Hindlimb muscle (tissue), 1 donor: ENCODE data around the gene KLK8. TPM values are rescaled to one million over a fixed set of nuclear protein-coding genes. Genes with fewer than 3 reads are reported as not detected.
"Not testable (repeated sequence)": the region's sequence is repeated elsewhere in the genome, so short reads cannot be mapped to it uniquely, and the experiment has no call there.

Source experiments
- DNase-seq: peaks from one replicate; pipeline ENCODE4 v3.0.0-alpha.2; 2013
- polyA plus RNA-seq: library from polyadenylated mRNA; unstranded; fragments of 120-200 nt; gene quantifications from one replicate; pipeline ENCODE4 v1.2.1, GENCODE V29; 2013; ENCODE audit not compliant: insufficient read length

Gene KLK8
- polyA plus RNA-seq, 1 donor, result not detected

DNA sequence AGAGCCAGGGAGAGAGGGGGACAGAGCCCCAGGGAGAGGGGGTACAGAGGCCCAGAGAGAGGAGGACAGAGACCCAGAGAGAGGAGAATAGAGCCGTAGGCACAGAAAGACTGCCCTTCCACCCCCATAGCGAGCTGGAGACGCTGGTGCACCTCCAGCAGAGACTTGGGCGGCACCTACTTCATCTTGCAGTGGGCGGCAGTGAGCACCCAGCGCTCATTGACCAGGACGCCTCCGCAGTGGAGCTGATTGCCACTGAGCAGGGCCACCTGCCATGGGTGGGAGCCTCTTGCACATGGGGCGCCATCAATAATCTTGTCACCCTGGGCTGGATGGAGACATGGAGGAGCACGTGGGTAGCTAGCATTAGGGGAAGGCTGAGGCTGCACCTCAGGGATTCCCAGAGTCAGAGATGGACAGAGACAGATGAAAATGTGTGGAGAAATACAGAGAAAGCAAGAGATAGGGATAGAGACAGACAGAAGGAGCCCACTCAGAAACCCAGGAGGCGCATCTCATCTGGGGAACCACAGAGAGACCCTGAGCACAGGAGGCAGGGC, 19.7 kb downstream of the KLK8 start:
- no peak for DNase-seq

DNA sequence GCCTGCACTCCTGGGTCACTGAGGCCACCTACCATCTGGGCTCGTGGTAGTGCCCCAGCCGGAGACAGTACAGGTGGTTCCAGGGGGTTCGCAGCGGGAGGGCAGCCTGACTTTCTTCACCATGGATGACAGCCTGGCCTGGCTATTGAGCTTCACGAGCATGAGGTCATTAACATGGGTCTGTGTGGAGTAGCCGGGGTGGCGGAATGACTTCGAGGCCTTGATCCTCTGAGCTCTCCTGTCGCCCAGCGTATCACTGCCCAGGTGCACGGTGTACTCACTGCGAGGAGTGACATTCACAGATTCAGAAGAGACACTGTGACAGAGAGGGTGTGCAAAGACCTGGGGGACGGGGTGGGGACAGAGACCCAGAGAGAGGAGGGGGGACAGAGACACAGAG, 21.2 kb downstream of the KLK8 start:
- DNase-seq, result no peak

DNA sequence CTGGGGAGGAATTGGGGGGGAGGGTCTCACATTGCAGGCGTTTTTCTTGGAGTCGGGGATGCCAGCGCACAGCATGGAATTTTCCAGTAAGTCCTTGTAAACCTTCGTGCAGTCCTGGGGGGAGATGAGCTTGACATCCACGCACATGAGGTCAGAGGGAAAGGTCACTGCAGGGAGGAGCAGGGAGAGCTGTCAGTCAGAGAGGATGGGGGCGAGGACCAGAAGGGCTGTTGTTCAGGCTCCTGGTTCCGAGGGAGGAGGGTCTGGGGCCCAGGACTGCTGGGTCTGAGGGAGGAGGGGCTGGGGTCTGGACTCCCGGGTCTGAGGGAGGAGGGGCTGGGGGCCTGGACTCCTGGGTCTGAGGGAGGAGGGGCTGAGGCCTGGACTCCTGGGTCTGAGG, 21.6 kb downstream of the KLK8 start:
- DNase-seq, result no peak

DNA sequence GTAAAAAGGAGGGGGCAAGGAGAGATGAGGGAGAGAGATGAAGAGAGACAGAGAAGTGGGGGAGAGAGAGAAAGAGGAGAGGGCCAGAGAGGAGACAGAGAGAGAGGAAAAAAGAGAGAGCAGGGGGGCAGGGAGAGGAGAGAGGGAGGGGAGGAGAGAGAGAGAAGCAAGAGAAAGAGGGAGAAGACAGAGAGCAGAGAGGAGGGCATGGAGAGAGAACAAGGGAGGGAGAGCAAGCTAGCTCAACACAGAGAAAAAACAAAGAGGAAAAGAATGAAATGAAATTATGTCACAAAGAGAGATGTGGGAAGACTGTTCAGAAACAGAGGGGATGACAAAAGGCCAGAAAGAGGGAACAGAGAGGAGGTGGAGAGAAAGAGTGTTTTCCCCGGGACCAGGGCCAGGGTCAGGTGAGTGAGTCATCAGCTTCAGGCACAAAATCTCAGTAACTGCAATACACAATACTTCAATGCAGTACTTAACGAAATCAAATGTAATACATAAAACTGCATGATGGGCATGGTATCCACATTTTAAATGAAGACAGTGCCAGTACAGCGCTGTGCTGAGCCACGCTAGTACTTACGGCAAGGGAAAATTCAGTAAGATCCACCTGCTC, 22.5 kb downstream of the KLK8 start:
- DNase-seq, result no peak

DNA sequence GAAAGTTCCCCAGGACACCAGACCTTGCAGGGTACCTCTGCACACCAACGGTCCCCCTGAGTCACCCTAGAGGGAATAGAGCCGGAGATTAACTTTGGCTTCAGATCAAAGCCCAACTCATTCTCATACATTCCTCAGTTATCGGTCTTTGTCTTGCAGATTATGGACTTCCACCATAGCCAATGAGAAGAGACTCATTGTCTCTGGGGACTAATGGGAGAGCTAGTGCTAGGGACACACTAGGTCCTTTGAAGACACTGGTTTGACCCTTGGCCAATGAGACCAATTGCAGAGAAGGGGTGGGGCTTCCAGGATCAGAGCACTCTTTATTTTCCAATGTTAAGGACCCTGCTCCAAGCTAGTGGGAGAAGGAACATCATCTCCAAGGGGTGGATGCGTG, 23.8 kb downstream of the KLK8 start:
- no peak for DNase-seq

DNA sequence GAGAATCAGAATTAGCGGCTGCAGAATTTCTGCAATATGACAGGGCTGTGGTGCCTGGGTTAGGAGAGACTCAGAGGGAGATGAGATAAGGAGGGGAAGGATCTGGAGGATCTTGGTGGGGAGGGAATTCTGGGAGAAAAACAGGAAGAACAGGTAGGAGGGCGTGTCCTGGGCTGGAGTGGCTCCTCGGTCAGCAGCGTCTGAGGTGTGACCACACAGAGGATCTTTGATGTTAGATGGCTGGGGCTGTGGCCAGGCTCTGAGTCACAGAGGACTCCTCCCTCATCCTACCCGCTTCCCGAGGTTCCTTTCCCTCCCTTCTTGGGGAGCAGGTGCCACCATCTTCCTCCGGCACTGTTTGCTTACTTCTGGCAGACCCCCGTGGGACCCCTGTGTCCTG, 25.6 kb downstream of the KLK8 start:
- no peak for DNase-seq

DNA sequence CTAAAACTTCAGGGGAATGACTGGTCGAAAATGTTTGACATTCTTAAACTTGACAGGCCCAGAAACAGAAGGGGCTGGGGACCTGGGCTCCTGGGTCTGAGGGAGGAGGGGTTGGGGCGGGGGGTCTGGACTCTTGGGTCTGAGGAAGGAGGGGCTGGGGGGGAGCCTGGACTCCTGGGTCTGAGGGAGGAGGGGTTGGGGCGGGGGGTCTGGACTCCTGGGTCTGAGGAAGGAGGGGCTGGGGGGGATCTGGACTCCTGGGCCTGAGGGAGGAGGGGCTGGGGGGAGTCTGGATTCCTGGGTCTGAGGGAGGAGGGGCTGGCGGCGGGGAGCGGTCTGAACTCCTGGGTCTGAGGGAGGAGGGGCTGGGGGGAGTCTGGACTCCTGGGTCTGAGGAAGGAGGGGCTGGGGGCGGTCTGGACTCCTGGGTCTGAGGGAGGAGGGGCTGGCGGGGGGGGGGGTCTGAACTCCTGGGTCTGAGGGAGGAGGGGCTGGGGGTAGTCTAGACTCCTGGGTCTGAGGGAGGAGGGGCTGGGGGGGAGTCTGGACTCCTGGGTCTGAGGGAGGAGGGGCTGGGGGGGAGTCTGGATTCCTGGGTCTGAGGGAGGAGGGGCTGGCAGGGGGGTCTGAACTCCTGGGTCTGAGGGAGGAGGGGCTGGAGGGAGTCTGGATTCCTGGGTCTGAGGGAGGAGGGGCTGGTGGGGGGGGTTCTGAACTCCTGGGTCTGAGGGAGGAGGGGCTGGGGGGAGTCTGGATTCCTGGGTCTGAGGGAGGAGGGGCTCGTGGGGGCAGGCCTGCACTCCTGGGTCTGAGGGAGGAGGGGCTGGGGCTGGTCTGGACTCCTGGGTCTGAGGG, 26.5 kb downstream of the KLK8 start:
- DNase-seq, result no peak

DNA sequence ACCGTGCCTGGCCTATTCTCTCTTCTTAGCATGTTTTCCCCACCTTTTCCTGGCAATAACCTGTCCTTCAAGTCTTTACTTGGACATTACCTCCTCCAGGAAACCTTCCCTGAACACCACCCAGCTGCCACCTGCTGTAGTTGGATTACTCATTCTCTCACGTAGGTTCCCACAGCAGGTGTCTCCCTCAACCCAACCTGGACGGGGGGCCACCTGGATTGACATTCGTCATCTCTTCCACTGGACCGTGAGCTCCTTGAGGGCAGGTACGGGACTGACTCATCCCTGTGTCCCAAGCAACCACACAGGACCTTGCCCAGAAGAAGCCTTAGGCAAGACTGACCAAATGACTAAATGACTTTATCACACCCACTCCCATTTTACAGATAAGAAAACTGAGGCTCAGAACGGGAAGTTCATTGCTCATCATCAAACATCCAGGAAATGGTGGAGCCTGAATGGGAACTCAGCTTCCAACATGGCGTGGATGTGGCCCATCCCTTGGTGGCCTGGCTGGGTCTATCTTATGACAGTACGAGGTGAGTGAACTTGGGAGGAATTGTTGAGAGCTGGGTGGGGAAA, 28.5 kb downstream of the KLK8 start:
- no peak for DNase-seq

DNA sequence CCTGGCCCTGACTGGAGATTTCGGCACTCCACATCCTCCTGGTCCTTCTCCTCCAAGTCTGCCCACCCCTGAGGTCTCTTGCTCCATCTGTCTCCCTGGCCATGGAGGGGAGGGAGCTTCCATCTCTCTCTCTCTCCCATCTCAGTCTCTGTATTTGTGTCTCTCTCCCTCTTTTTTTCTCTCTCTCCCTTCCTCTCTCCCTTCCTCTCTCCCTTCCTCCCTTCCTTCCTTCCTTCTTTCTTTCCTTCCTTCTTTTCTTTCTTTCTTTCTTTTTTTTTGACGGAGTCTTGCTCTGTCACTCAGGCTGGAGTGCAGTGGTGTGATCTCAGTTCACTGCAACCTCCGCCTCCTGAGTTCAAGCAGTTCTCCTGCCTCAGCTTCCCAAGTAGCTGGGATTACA, 31.6 kb downstream of the KLK8 start:
- not testable (repeated sequence) for DNase-seq

DNA sequence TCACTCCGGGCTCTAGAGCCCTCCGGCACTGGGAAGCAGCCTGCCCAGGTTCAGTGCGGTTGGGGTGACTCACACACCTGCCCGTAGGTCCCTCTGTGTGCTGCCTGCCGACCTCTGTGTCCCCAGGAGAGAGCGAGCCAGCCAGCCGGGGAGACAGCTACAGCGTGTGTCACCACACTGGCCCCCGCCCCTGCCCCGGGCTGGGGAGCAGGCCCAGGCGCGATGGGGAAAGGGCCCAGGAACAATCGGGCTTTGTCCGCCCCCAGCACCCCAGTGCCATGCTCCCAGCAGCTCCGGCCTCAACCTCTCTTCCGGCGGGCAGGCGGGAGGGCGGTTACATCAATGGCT, 32.0 kb downstream of the KLK8 start, which contains the start of gene KLK6:
KLK6 (minus strand) TSS at position 179 of the 348 bp plus-strand sequence. CDS start 1,487 bp downstream, outside the sequence.
- DNase-seq, result no peak

DNA sequence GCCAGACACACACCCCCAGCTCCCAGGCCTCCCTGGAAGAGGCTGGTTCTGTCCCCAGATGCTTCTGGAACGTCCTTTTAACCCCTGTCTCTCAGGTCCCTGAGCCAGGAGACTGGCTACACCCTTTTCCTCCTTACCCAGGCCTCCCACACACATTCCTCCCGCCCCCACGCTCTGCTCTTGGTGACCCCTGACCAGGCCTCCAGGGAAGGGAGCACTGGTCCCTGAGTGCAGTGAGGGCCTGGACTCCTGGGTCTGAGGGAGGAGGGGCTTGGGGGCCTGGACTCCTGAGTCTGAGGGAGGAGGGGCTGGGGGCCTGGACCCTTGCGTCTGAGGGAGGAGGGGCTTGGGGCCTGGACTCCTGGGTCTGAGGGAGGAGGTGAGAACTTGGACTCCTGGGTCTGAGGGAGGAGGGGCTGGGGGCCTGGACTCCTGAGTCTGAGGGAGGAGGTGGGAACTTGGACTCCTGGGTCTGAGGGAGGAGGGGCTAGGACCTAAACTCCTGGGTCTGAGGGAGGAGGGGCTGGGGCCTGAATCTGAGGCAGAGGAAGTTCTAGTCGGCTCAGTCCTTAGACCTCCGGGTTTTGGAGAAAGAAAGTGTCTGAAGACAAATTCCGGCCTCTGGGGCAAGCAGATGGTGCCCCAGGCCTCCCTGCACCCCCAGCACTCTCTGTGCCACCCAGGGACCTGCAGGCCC, 32.5 kb downstream of the KLK8 start:
- DNase-seq, result no peak

DNA sequence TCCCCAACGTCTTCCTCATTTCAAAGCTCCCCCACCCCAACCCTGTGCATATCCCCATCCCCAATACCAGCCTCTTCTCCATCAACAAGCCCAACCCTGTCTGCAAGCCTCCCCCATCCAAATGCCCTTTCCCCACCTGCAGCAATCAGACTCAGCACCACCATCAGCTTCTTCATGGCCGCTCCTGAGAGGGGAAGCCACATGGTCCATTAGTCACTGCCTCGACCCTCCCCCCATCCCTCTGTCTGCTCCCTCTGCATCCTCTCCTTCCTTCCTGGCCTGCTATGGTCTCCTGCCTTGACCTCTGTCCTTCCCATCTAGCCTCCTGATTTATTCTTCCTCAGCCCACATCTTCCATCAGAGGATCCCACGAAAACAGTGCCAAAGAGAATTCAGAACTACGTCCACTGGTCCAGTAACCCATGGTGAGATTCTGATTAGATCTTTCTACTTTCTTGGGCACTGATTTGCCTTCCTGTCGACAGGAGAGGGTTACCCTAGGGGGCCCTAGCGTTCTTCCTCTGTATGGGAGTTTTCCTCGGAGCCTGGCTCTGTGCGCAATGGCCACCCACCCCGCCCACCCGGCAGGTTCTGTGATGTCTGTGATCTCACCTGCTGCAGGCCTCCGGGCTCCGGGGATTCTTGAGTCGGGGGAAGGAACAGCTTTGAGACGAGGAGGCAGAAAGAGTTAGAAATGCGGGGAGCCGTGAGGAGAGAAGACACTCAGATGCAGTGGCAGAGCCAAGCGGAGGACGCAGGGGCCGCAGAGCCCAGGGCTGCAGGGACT, 33.3 kb downstream of the KLK8 start:
- no peak for DNase-seq

DNA sequence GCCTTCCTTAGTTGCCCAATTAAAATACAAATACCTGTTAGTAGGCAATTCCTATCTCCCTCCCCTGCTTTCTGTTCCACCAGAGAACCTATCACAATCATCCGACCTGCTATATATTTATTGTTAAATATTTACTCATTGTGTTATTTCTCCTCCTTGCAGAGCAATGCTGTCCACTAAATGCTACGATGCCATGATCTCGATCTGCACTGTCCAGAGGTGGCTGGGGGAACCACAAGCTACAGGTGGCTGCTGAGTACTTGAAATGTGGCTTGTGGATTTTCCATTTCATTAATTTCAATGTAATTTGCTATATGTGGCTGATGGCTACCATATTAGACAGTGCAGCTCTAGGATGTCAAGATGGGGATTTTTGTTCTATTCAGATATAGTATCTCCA, 37.1 kb downstream of the KLK8 start:
- DNase-seq, result no peak

DNA sequence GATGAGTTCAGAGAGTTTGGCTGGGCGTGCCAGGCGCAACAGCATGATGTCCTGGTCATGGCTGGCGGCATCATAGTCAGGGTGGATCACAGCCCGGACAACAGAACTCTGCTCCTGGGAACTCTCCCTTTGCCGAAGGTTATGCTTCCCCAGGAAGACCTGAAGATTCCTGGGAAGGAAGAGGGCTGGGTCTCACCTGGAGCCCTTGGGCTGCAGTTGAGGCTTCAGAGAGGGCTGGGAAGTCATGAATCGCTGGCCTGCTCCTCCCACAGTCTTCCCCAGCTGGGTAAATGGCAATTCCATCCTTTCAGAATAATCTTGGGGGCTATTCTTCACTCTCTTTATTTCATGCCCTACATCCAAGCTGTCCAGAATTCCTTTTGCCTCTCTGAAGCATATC, 38.0 kb downstream of the KLK8 start:
- DNase-seq, result no peak

DNA sequence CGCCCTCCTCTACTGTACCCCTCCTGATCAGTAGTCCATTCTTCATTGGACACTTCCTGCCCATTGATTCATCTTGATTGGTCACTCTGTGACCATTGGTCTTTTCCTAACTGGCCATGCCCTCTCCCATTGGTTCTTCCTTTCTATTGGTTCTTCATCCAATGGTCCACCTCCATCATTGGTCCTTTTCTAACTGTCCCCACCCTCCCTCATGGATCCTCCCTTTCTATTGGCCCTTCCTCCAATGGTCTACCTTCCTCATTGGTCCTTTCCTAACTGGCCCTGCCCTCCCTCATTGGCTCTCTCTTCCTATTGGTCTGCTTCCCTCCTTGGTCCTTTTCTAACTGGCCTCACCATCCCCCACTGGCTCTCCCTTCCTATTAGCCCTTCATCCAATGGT, 39.2 kb downstream of the KLK8 start:
- no peak for DNase-seq

DNA sequence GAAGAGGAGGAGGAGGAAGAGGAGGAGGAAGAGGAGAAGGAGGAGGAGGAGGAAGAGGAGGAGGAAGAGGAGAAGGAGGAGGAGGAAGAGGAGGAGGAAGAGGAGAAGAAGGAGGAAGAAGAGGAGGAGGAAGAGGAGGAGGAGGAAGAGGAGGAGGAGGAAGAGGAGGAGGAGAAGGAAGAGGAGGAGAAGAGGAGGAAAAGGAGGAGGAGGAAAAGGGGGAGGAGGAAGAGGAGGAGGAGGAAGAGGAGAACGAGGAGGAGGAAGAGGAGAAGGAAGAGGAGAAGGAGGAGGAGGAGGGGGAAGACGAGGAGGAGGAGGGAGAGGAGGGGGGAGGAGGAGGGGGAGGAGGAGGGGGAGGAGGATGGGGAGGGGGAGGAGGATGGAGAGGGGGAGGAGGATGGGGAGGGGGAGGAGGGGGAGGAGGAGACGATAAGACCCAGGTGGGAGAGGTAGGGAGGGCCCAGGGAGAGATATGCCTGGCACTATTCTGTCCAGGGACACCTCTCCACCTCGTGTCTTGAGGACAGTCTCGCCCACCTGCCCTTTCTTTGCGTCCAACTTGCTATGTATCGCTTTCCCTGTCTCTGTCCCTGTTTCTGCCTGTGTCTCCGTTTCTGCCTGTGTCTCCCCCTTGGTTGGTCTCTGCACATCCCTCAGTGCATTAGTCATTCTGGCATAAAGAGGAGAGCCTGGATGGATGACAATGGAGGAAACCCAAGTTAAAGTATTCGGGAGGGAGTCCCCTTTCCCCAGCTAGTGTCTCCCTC, 41.5 kb downstream of the KLK8 start:
- no peak for DNase-seq

DNA sequence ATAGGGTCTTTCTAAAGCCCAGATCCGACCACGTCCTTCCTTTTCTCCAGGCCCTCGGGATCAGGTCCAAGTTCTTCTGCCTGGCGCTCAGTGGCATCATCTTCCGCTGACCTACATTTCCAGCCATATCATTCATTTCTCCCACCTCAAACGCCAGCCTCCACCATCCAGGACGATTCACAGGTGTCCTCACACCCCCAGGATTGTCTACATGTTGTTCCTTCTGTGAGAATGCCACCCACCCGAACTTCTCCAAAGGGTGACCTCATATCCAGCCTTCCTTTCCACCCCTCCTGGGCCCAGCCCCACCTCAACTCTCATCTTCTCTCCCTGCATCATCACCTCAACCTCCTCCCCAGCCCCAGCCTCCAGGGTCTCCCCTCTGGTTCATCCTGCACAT, 43.8 kb downstream of the KLK8 start:
- DNase-seq, result no peak

DNA sequence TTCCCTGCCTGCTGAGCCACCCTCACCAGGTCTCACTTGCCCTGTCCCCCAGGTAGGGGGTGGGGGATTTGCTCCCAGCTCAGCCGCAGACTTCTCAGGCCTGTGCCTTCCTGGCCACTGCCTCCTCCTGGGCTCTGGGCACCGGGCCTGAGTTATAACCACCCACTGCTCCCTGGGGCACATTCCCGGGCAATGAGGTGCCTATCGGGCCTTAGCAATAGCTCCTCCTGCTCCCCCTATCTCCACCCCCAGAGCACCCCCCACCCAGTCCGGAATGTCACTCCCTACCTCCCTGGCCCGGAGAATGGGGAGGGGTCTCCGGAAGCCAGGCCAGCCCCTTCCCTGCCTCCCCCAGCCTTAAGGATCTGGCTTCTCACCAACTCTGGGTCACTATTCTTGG, 48.5 kb downstream of the KLK8 start, which contains the start of gene KLK5:
KLK5 (minus strand) TSS at position 129 of the 400 bp plus-strand sequence. CDS start 381 bp downstream, outside the sequence.
- DNase-seq, result no peak

DNA sequence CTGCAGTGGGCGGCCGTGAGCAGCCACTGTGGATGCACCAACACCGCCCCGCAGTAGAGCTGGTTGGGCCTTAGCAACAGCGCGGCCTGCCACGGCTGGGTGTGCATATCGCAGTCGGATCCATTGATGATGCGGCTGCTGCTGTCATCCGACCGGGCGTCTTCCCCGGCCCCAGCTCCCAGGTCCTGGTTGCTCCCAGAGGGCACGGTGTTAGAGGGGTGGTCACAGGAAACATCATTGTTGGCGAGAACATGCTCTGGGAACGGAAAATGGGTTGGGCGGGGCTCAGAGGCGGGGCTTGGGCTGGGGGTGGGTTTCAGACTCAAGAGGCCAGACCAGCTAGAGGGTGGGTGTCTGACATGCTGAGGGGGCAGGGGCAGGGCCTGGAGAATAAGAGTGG, 51.5 kb downstream of the KLK8 start:
- no peak for DNase-seq

DNA sequence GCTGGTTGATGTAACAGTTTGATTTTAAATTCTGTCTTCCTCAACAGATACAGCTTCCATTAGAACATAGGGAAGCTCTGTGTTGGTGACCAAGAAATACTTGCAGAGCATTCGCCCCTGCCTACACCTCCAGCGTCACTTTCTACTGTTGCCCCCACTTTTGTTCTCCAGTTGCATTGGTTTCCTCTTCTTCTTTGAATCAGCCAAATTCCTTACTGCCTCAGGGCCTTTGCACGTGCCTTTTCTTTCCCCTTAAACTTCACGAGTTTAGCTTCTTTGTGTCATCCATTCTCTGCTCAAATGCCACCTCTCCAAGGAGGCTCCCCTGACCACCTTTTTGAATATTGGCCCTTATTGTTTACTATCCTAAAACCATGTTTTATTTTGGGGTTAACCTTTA, 54.3 kb downstream of the KLK8 start:
- no peak for DNase-seq
